Upper lobe of left lung (tissue), 6 donors: ENCODE measurements around the gene PDCD6IP. TPM values are rescaled to one million over a fixed set of nuclear protein-coding genes. Genes with fewer than 3 reads are reported as not detected.
A peak's percentile ranks its signal among the peaks of the same experiment; 100 is the strongest.

Source experiments
- ATAC-seq, 2 donors: fragments of 200-7000 bp; cut with Tn5 transposase; one replicate each; pipeline ENCODE4 v1.9.1; 2022; ENCODE audit warnings: mild to moderate bottlenecking in 2 of 2, moderate library complexity in 2 of 2; ENCODE audit not compliant: low FRiP score in 2 of 2
- DNase-seq, 2 donors: peaks; one replicate each; pipeline ENCODE4 v3.0.0-alpha.2; 2019 to 2020
- H3K27ac ChIP-seq, 4 donors: fragments of 200-600 bp; sonication (generic); one replicate each; pipeline ENCODE4 v1.5.1; 2016 to 2019
- H3K27me3 ChIP-seq, 4 donors: fragments of 200-600 bp; sonication (generic); one replicate each; pipeline ENCODE4 v1.5.1; 2017 to 2019
- H3K36me3 ChIP-seq, 4 donors: fragments of 200-600 bp; sonication (generic); one replicate each; pipeline ENCODE4 v1.5.1; 2016 to 2019
- H3K4me1 ChIP-seq, 4 donors: fragments of 200-600 bp; sonication (generic); one replicate each; pipeline ENCODE4 v1.5.1; 2018 to 2019
- H3K4me3 ChIP-seq, 4 donors: fragments of 200-600 bp; sonication (generic); one replicate each; pipeline ENCODE4 v1.5.1; 2017 to 2019; ENCODE audit warnings: mild to moderate bottlenecking in 2 of 4, moderate library complexity in 1 of 4
- H3K9me3 ChIP-seq, 4 donors: fragments of 200-600 bp; sonication (generic); one replicate each; pipeline ENCODE4 v1.5.1; 2018 to 2019
- EP300 ChIP-seq, 4 donors: sonication (generic); formaldehyde crosslinking; IDR thresholded peaks; one replicate each; pipeline ENCODE4 v1.5.1; 2017; ENCODE audit warnings: antibody characterized with exemption in 4 of 4, control low read depth in 2 of 4
- POLR2A ChIP-seq, 4 donors: fragments of 450-650 bp; IDR thresholded peaks; one replicate each; pipeline ENCODE4 v1.5.1; 2016 to 2017; ENCODE audit warnings: antibody characterized with exemption in 4 of 4, mild to moderate bottlenecking in 2 of 4
- POLR2AphosphoS5 ChIP-seq, 2 donors: sonication (generic); formaldehyde crosslinking; IDR thresholded peaks; one replicate each; pipeline ENCODE4 v1.5.1; 2017; ENCODE audit warnings: antibody characterized with exemption in 2 of 2
- WGBS, 2 donors: methylation state at CpG; one replicate each; pipeline ENCODE4 v1.1.5; 2017 to 2018; 5-methylcytosine and 5-hydroxymethylcytosine counted together
- total RNA-seq, 6 donors: library from RNA; depleted of rRNA in 4 of 6; stranded (reverse); fragments of >200 nt in 4 of 6; gene quantifications; one replicate each; pipeline versions ENCODE4 v1.1.0 to v1.2.1, GENCODE V29; 2016 to 2021
- TF ChIP-seq, protein P1 (sequence below), 6 experiments: fragments of 450-650 bp in 4 of 6; fragments of 200-600 bp in 2 of 6; sonication (generic) in 2 of 6; IDR thresholded peaks; one replicate each; pipeline ENCODE4 v1.5.1; 2016 to 2019; ENCODE audit warnings: antibody characterized with exemption in 6 of 6
- donor health status: DM: no; HTN: no; CAD: no; lungs with moderate emphysema.
- donor health status: DM: no; HTN: yes; CAD: no; lungs with severe emphysema.

Gene PDCD6IP
- total RNA-seq, 6 donors from 2014 or later: 120 to 289 (median 259) TPM

DNA sequence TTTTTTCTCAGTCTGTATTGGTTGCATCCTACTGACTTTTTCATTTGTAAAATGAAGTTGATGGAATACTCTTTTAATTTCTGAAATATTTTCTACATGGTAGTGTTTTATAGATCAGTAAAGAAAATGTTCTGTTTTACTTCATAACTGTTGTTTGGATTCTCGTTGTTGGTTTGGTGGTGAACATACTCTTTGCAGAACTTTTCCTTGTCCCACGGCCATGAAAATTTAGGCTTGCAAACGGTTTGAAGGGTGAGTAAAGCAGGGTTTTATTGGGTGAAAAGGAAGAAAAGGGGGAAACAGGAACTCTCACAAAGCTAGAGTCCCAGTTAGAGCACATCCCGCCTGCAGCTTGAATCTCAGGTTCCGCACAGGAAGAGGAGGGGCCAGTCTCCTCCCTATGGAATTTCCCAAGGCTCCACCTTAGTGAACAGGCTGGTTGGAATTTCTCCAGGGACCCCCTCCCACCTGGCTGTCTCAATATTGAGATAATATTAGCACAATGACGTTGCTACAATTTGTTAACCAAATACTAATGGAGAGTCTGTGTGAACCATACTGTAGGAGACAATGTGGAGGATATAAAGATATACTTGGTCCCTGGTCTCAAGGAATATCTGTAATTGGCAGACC, 5.6 kb downstream of the PDCD6IP start:
- Histone ChIP-seq H3K36me3 (peaks cover 0 to 4% (median 0%) of the 10 kb centered on the region in 4 donors), H3K27ac (peak overlapping the region in 2 of 4 donors; percentile 2 to 20), H3K27me3 (no peaks in the 10 kb centered on the region), H3K4me1 (peaks cover 53 to 89% (median 58%) of the 10 kb centered on the region in 4 donors), H3K4me3 (no peak overlapping the region), H3K9me3 (no peaks in the 10 kb centered on the region)
- 77 to 85% methylated on average over 6 of the region's 6 CpGs for WGBS, 2 donors
- TF ChIP-seq POLR2AphosphoS5 (IDR thresholded peaks at IDR 0.05) (no peak), POLR2A (IDR thresholded peaks at IDR 0.05) (no peak), EP300 (IDR thresholded peaks at IDR 0.05) (no peak)
- TF ChIP-seq, protein P1, sequence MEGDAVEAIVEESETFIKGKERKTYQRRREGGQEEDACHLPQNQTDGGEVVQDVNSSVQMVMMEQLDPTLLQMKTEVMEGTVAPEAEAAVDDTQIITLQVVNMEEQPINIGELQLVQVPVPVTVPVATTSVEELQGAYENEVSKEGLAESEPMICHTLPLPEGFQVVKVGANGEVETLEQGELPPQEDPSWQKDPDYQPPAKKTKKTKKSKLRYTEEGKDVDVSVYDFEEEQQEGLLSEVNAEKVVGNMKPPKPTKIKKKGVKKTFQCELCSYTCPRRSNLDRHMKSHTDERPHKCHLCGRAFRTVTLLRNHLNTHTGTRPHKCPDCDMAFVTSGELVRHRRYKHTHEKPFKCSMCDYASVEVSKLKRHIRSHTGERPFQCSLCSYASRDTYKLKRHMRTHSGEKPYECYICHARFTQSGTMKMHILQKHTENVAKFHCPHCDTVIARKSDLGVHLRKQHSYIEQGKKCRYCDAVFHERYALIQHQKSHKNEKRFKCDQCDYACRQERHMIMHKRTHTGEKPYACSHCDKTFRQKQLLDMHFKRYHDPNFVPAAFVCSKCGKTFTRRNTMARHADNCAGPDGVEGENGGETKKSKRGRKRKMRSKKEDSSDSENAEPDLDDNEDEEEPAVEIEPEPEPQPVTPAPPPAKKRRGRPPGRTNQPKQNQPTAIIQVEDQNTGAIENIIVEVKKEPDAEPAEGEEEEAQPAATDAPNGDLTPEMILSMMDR (IDR thresholded peaks at IDR 0.05): no peak
- DNase-seq: no peak
- ATAC-seq: no peak

DNA sequence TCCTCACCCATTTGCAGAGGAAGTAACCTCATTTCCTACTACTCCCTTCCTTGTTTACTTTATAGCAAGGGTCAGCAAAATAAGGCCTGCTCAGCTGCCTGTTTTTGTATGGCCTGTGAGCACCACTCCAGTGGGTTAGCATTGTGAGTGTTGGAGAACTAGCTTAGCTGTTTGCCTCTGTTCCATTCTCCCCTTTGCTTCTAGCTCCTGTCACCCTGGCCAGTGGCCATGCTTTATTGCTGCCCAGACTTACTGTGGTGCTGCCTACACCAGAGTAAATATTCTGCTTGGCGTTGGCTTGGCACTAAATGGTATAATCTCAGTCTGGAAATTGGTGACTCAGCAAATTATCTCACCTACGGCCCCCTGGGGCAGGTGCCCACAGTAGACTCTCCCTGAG, 8.8 kb downstream of the PDCD6IP start:
- Histone ChIP-seq H3K4me3 (no peak overlapping the region), H3K27me3 (no peaks in the 10 kb centered on the region), H3K9me3 (no peaks in the 10 kb centered on the region), H3K36me3 (peaks cover 0 to 5% (median 0%) of the 10 kb centered on the region in 4 donors), H3K4me1 (peaks cover 45 to 87% (median 56%) of the 10 kb centered on the region in 4 donors), H3K27ac (peak overlapping the region; percentile 49 to 81 (median 68))
- ATAC-seq (peak; percentile 37 to 71), DNase-seq (peak in 1 of 2 donors; percentile 28)
- WGBS, 2 donors: 37 to 62% methylated on average over 2 of the region's 2 CpGs
- TF ChIP-seq, protein P1 (IDR thresholded peaks at IDR 0.05): no peak

DNA sequence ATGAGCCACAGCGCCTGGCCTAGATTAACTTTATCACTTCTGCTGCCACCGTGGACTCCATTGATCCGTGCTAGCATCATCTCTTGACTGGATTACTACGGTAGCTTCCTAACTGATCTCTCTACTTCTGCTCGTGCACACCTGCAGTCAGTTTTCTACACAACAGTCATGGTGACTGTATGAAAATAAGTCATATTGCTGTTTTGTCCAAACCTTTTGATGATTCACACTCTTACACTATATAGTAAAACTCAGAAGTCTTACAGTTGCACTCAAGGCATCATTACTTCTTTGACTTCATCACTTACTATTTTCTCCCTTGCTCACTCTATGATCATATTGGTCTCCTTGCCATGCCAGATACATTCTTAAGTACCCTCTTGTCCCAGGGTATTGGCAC, 10.1 kb downstream of the PDCD6IP start:
- Histone ChIP-seq H3K36me3 (peaks cover 0 to 7% (median 0%) of the 10 kb centered on the region in 4 donors), H3K4me3 (no peak overlapping the region), H3K27me3 (no peaks in the 10 kb centered on the region), H3K4me1 (peaks cover 39 to 73% (median 49%) of the 10 kb centered on the region in 4 donors), H3K27ac (peak overlapping the region in 2 of 4 donors; percentile 68 to 81), H3K9me3 (no peaks in the 10 kb centered on the region)
- no peak for DNase-seq
- WGBS, 2 donors: 96% methylated on average over 5 of the region's 5 CpGs
- no peak for ATAC-seq
- TF ChIP-seq POLR2AphosphoS5 (IDR thresholded peaks at IDR 0.05): no peak
- TF ChIP-seq, protein P1 (IDR thresholded peaks at IDR 0.05): no peak
- TF ChIP-seq POLR2A (IDR thresholded peaks at IDR 0.05): no peak
- TF ChIP-seq EP300 (IDR thresholded peaks at IDR 0.05): no peak

DNA sequence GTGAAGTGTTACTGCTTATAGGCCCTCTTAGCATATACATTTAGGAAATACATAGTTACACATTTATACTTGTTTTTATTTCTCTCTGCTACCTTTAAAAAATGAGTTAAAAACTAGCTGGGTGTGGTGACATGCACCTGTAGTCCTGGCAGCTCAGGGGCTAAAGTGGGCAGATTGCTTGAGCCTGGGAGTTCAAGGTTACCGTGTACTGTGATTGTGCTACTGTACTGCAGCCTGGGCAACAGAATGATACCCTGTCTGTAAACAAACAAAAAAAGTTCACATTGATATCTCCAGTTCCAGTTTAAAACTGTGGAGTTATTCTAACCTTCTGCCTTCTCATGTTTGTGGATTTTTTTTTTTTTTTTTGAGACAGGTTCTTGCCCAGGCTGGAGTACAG, 12.1 kb downstream of the PDCD6IP start:
- peak overlapping the region in 1 of 4 donors; percentile 20 for H3K27ac ChIP-seq
- no peaks in the 10 kb centered on the region for H3K9me3 ChIP-seq
- WGBS, 2 donors: 71 to 82% methylated on average over 1 of the region's 1 CpG
- no peaks in the 10 kb centered on the region for H3K27me3 ChIP-seq
- H3K4me3 ChIP-seq: no peak overlapping the region
- peaks cover 39 to 60% (median 48%) of the 10 kb centered on the region in 4 donors for H3K4me1 ChIP-seq
- no peak for ATAC-seq
- no peak for DNase-seq
- TF ChIP-seq, protein P1 (IDR thresholded peaks at IDR 0.05): no peak
- TF ChIP-seq EP300 (IDR thresholded peaks at IDR 0.05): no peak
- no peak for TF ChIP-seq POLR2A (IDR thresholded peaks at IDR 0.05)
- no peak for TF ChIP-seq POLR2AphosphoS5 (IDR thresholded peaks at IDR 0.05)
- H3K36me3 ChIP-seq: peaks cover 0 to 14% (median 0%) of the 10 kb centered on the region in 4 donors

DNA sequence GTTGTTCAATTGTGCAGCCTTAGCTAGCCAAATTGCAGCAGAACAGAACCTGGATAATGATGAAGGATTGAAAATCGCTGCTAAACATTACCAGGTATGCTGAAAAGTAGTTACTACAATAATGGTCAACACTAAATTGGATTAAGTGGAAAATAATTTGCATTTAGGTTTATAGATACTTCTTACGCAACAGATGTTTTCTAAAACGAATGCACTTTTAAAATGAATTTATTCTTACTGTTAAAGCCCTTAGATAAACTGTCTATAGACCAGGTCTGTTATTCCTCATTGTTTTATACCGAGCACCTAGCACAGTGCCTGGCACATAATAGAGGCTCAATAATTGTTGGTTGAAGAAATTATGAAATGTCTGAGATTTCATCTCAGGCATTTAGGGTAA, 23.6 kb downstream of the PDCD6IP start:
- ATAC-seq (no peak), DNase-seq (no peak)
- TF ChIP-seq EP300 (IDR thresholded peaks at IDR 0.05) (no peak), POLR2A (IDR thresholded peaks at IDR 0.05) (no peak), POLR2AphosphoS5 (IDR thresholded peaks at IDR 0.05) (no peak)
- TF ChIP-seq, protein P1 (IDR thresholded peaks at IDR 0.05): no peak
- Histone ChIP-seq H3K4me1 (peaks cover 0 to 5% (median 0%) of the 10 kb centered on the region in 4 donors), H3K36me3 (peaks cover 0 to 56% (median 31%) of the 10 kb centered on the region in 4 donors), H3K27me3 (no peaks in the 10 kb centered on the region), H3K27ac (no peak overlapping the region), H3K4me3 (no peak overlapping the region), H3K9me3 (no peaks in the 10 kb centered on the region)
- 96 to 98% methylated on average over 4 of the region's 4 CpGs for WGBS, 2 donors
